ENCODE results near the gene SH3D21. TPM values are rescaled to one million over a fixed set of nuclear protein-coding genes. Genes with fewer than 3 reads are reported as not detected.
A peak's percentile ranks its signal among the peaks of the same experiment; 100 is the strongest.

Gene SH3D21
- total and polyA plus RNA-seq, 4 donors: 2.4 to 6.9 (median 4.6) TPM

DNA sequence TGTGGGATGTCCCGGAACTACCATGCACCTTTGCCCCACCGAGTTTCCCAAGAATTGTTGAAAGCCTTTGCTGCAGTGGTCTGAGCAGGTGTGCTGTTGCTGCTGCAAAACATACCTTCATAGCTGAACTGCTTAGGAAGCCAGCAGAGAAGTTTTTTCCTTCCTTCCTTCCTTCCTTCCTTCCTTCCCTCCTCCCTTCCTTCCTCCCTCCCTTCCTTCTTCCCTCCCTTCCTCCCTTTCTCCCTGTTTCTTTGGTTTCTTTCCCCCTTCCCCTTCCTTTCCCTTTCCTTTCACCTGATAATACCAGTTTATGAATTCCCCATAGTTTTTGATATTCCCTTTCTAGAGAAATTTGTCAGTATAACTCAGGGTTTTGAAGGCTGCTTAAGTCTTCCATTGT is 10.8 kb upstream of the SH3D21 start:
- no peak overlapping the region for H3K27ac ChIP-seq (ENCODE audit: low read depth in 1 of 2, low read length in 2 of 2)
- no peak overlapping the region for H3K4me3 ChIP-seq (ENCODE audit: low read length in 2 of 2)
- H3K9me3 ChIP-seq (ENCODE audit: control insufficient read depth, low read length): no peaks in the 10 kb centered on the region
- H3K36me3 ChIP-seq (ENCODE audit: control insufficient read depth in 1 of 2, insufficient read depth in 2 of 2, low read length in 1 of 2): peaks cover 7 to 11% of the 10 kb centered on the region in 2 donors
- DNase-seq (no peak), ATAC-seq (ENCODE audit: low FRiP score) (no peak)
- no peaks in the 10 kb centered on the region for H3K27me3 ChIP-seq (ENCODE audit: control insufficient read depth in 1 of 2, insufficient read depth in 2 of 2, low read length in 1 of 2)
- H3K4me1 ChIP-seq (ENCODE audit: control insufficient read depth in 1 of 2, insufficient read depth in 2 of 2, low read length in 2 of 2): no peaks in the 10 kb centered on the region
- WGBS, 2 donors: 92 to 94% methylated on average over 2 of the region's 2 CpGs
- intact Hi-C loops (cut with DNase I): no loop called here

DNA sequence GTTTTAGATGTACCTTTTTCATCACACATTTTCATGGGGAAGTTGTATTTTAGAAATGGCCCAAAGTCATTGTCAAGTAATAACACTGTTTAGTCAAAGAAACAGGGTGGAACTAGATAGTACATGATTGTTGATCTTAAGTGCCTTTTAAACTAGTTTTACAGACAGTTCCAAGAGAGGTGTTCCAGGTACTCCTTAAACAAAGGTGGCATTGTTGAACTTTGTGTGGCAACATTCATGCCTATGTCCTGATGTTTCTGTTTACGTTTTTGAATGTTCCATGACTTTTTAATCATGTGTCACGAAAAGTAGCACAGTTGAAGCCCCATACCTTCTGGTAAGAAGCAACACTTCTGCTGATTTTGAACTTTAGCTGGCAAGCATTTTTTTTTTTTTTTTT is 9.1 kb upstream of the SH3D21 start:
- Histone ChIP-seq H3K27ac (ENCODE audit: low read depth in 1 of 2, low read length in 2 of 2) (no peak overlapping the region), H3K36me3 (ENCODE audit: control insufficient read depth in 1 of 2, insufficient read depth in 2 of 2, low read length in 1 of 2) (peaks cover 7 to 20% of the 10 kb centered on the region in 2 donors), H3K4me1 (ENCODE audit: control insufficient read depth in 1 of 2, insufficient read depth in 2 of 2, low read length in 2 of 2) (no peaks in the 10 kb centered on the region), H3K4me3 (ENCODE audit: low read length in 2 of 2) (no peak overlapping the region), H3K9me3 (ENCODE audit: control insufficient read depth, low read length) (no peaks in the 10 kb centered on the region), H3K27me3 (ENCODE audit: control insufficient read depth in 1 of 2, insufficient read depth in 2 of 2, low read length in 1 of 2) (no peaks in the 10 kb centered on the region)
- DNase-seq (no peak), ATAC-seq (ENCODE audit: low FRiP score) (no peak)
- intact Hi-C loops (cut with DNase I): no loop called here
- 81 to 82% methylated on average over 2 of the region's 2 CpGs for WGBS, 2 donors

DNA sequence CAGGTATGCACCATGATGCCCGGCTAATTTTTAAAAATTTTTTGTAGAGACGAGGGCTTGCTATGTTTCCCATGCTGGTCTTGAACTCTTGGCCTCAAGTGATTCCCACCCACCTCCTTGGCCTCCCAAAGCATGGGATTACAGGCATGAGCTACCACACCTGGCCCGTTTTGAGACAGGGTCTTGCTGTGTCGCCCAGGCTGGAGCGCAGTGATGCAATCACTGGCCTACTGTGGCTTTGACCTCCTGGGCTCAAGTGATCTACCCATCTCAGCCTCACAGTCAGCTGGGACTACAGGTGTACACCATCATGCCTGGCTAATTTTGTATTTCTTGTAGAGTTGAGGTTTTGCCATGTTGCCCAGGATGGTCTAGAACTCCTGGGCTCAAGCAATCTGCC is 7.5 kb upstream of the SH3D21 start:
- no peaks in the 10 kb centered on the region for H3K9me3 ChIP-seq (ENCODE audit: control insufficient read depth, low read length)
- no peaks in the 10 kb centered on the region for H3K4me1 ChIP-seq (ENCODE audit: control insufficient read depth in 1 of 2, insufficient read depth in 2 of 2, low read length in 2 of 2)
- peaks cover 6 to 20% of the 10 kb centered on the region in 2 donors for H3K36me3 ChIP-seq (ENCODE audit: control insufficient read depth in 1 of 2, insufficient read depth in 2 of 2, low read length in 1 of 2)
- WGBS, 2 donors: 86% methylated on average over 5 of the region's 5 CpGs
- ATAC-seq (ENCODE audit: low FRiP score): no peak
- no peak for DNase-seq
- no peak overlapping the region for H3K4me3 ChIP-seq (ENCODE audit: low read length in 2 of 2)
- H3K27ac ChIP-seq (ENCODE audit: low read depth in 1 of 2, low read length in 2 of 2): no peak overlapping the region
- intact Hi-C loops (cut with DNase I): no loop called here
- H3K27me3 ChIP-seq (ENCODE audit: control insufficient read depth in 1 of 2, insufficient read depth in 2 of 2, low read length in 1 of 2): no peaks in the 10 kb centered on the region

DNA sequence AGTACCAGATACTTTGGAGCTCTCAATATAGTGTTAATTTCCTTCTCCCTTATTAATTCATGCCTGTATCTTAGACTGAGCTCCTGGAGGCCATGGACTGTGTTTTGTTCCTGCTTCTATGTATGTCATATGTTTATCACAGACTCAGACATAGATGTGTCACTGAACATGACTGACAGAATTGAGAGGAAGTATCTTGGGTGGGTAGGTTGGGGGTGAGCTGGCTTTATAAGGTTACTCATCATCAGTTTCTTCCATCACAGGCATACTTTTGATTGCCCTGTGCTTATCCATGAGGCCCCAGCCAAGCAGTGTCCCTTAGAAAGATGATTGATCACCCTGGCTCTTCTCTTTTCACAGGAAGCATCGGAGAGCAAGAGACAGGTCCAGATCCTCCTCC is 5.6 kb upstream of the SH3D21 start:
- intact Hi-C loops (cut with DNase I): no loop called here
- peaks cover 6 to 20% of the 10 kb centered on the region in 2 donors for H3K36me3 ChIP-seq (ENCODE audit: control insufficient read depth in 1 of 2, insufficient read depth in 2 of 2, low read length in 1 of 2)
- 85 to 95% methylated on average over 1 of the region's 1 CpG for WGBS, 2 donors
- DNase-seq (no peak), ATAC-seq (ENCODE audit: low FRiP score) (no peak)
- no peak overlapping the region for H3K27ac ChIP-seq (ENCODE audit: low read depth in 1 of 2, low read length in 2 of 2)
- H3K4me1 ChIP-seq (ENCODE audit: control insufficient read depth in 1 of 2, insufficient read depth in 2 of 2, low read length in 2 of 2): peaks cover 0 to 1% of the 10 kb centered on the region in 2 donors
- H3K27me3 ChIP-seq (ENCODE audit: control insufficient read depth in 1 of 2, insufficient read depth in 2 of 2, low read length in 1 of 2): no peaks in the 10 kb centered on the region
- no peak overlapping the region for H3K4me3 ChIP-seq (ENCODE audit: low read length in 2 of 2)
- no peaks in the 10 kb centered on the region for H3K9me3 ChIP-seq (ENCODE audit: control insufficient read depth, low read length)

DNA sequence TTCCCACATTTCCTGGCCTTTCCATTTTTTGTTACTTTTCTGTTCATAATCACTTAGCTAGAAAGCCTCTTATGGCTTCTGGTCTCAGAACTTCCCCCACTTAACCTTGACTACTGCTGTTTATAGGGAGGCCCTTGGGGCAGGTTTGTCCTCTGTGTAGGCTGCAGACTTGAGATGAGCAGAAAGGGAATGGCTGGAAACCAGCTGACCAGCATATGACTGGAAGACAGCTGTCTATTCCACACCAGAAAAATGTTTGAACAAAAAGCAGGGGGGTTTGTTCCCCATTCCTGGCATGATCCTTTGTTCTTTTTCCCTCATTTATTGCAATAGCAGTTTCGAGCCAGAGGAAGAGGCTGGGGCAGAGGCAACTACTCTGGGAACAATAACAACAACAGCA is 4.9 kb upstream of the SH3D21 start:
- H3K9me3 ChIP-seq (ENCODE audit: control insufficient read depth, low read length): no peaks in the 10 kb centered on the region
- DNase-seq (no peak), ATAC-seq (ENCODE audit: low FRiP score) (no peak)
- WGBS, 2 donors: 70 to 77% methylated on average over 1 of the region's 1 CpG
- H3K27ac ChIP-seq (ENCODE audit: low read depth in 1 of 2, low read length in 2 of 2): no peak overlapping the region
- no peak overlapping the region for H3K4me3 ChIP-seq (ENCODE audit: low read length in 2 of 2)
- peaks cover 6 to 20% of the 10 kb centered on the region in 2 donors for H3K36me3 ChIP-seq (ENCODE audit: control insufficient read depth in 1 of 2, insufficient read depth in 2 of 2, low read length in 1 of 2)
- peaks cover 0 to 1% of the 10 kb centered on the region in 2 donors for H3K4me1 ChIP-seq (ENCODE audit: control insufficient read depth in 1 of 2, insufficient read depth in 2 of 2, low read length in 2 of 2)
- intact Hi-C loops (cut with DNase I): no loop called here
- no peaks in the 10 kb centered on the region for H3K27me3 ChIP-seq (ENCODE audit: control insufficient read depth in 1 of 2, insufficient read depth in 2 of 2, low read length in 1 of 2)

DNA sequence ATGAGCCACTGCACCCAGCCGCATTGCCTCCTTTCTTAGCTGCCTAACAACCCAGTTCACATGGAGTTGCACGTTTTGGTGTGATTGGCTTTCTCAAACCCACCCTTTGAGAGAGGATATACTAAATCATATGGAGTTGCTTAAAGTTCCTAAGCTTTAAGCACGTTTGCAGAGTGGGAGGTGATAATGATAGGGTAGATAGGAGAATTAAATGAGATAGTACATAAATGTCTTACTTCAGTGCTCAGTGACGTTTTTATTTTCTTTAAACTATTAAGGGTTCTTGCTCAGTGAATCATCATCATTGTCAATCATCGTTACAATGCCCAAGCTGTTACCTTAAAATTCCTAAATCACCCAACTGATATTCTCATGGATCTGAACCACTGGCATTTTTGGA is 2.9 kb upstream of the SH3D21 start:
- Histone ChIP-seq H3K36me3 (ENCODE audit: control insufficient read depth in 1 of 2, insufficient read depth in 2 of 2, low read length in 1 of 2) (peaks cover 5 to 12% of the 10 kb centered on the region in 2 donors), H3K4me3 (ENCODE audit: low read length in 2 of 2) (no peak overlapping the region), H3K9me3 (ENCODE audit: control insufficient read depth, low read length) (no peaks in the 10 kb centered on the region), H3K27me3 (ENCODE audit: control insufficient read depth in 1 of 2, insufficient read depth in 2 of 2, low read length in 1 of 2) (no peaks in the 10 kb centered on the region), H3K27ac (ENCODE audit: low read depth in 1 of 2, low read length in 2 of 2) (no peak overlapping the region), H3K4me1 (ENCODE audit: control insufficient read depth in 1 of 2, insufficient read depth in 2 of 2, low read length in 2 of 2) (peaks cover 0 to 1% of the 10 kb centered on the region in 2 donors)
- no peak for DNase-seq
- WGBS, 2 donors: 57 to 62% methylated on average over 5 of the region's 5 CpGs
- ATAC-seq (ENCODE audit: low FRiP score): no peak
- intact Hi-C loops (cut with DNase I): no loop called here

DNA sequence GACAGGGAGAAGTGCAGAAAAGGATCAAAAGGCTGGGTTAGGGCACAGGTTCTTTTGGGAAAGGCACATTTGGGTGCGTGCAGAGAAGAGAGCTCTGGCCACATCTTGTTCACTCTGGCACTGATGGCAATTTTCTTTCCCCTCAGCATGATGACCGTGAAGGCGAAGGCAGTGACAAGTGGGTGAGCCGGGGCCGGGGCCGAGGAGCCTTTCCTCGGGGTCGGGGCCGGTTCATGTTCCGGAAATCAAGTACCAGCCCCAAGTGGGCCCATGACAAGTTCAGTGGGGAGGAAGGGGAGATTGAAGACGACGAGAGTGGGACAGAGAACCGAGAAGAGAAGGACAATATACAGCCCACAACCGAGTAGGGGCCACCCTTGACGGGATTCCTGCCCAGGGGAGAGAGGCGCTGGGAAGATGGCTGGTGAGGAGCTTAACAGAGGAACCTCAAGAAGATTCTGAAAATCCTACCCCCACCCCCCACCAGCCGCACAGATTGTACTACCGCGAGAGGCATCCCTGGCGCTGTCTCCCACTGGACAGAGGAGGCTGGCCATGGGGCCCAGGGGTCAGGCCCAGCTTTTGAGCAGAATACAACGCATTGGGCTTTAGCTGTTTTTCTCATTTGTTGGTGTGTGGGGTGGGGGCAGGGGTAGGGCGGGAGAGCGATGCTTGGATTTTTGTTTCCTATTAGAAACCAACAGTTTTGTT is 2.4 kb upstream of the SH3D21 start:
- Histone ChIP-seq H3K27ac (ENCODE audit: low read depth in 1 of 2, low read length in 2 of 2) (no peak overlapping the region), H3K27me3 (ENCODE audit: control insufficient read depth in 1 of 2, insufficient read depth in 2 of 2, low read length in 1 of 2) (no peaks in the 10 kb centered on the region), H3K4me1 (ENCODE audit: control insufficient read depth in 1 of 2, insufficient read depth in 2 of 2, low read length in 2 of 2) (peaks cover 0 to 1% of the 10 kb centered on the region in 2 donors), H3K36me3 (ENCODE audit: control insufficient read depth in 1 of 2, insufficient read depth in 2 of 2, low read length in 1 of 2) (peaks cover 5 to 12% of the 10 kb centered on the region in 2 donors), H3K9me3 (ENCODE audit: control insufficient read depth, low read length) (no peaks in the 10 kb centered on the region), H3K4me3 (ENCODE audit: low read length in 2 of 2) (no peak overlapping the region)
- peak in 1 of 2 donors; percentile 36 for DNase-seq
- 87 to 90% methylated on average over 23 of the region's 23 CpGs for WGBS, 2 donors
- intact Hi-C loops (cut with DNase I): no loop called here
- no peak for ATAC-seq (ENCODE audit: low FRiP score)

DNA sequence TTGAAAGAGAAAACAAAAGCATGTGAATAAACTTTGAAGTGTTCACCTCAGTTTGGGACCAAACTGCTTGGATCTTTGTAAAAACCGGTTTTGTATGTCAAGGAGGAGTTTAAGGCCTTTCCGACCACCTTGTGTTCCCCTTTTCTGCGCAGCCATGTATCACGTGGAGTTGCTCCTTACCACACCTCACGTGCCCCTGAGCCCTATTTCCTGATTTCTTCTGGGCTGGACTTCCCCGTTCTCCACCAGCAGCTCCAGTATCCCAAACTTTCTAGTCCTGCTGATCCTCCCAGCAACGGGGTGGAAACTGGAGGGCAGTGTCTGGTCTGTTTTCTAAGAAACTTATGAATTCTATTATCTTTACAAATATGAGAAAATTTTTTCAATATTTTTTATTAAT is 1.6 kb upstream of the SH3D21 start:
- ATAC-seq (ENCODE audit: low FRiP score) (no peak), DNase-seq (peak in 1 of 2 donors; percentile 75)
- Histone ChIP-seq H3K27me3 (ENCODE audit: control insufficient read depth in 1 of 2, insufficient read depth in 2 of 2, low read length in 1 of 2) (no peaks in the 10 kb centered on the region), H3K9me3 (ENCODE audit: control insufficient read depth, low read length) (no peaks in the 10 kb centered on the region), H3K4me3 (ENCODE audit: low read length in 2 of 2) (no peak overlapping the region), H3K36me3 (ENCODE audit: control insufficient read depth in 1 of 2, insufficient read depth in 2 of 2, low read length in 1 of 2) (peaks cover 5 to 12% of the 10 kb centered on the region in 2 donors), H3K4me1 (ENCODE audit: control insufficient read depth in 1 of 2, insufficient read depth in 2 of 2, low read length in 2 of 2) (peaks cover 0 to 1% of the 10 kb centered on the region in 2 donors), H3K27ac (ENCODE audit: low read depth in 1 of 2, low read length in 2 of 2) (no peak overlapping the region)
- intact Hi-C loops (cut with DNase I): no loop called here
- 76 to 81% methylated on average over 7 of the region's 7 CpGs for WGBS, 2 donors
